Endothelial cell of umbilical vein (primary cell): ENCODE data around the gene FBXO7. TPM values are rescaled to one million over a fixed set of nuclear protein-coding genes. Genes with fewer than 3 reads are reported as not detected.

Experiments
- BruUV-seq: library from RNA; stranded (reverse); fragments of 400-500 nt; replicated peaks from 2 replicates; lab custom pipeline; 2021; lab: Mats Ljungman, UMichigan
- CTCF ChIA-PET: fragments of 300-600, 350-600 bp; sonication (Branson Sonifier 250); formaldehyde crosslinking; loops from one replicate; lab custom pipeline; 2021; ENCODE audit warnings: antibody characterized with exemption, inconsistent platforms; lab: Charles Lee
- POLR2A ChIA-PET: fragments of 300-600, 350-600 bp; sonication (Branson Sonifier 250); formaldehyde crosslinking; loops from one replicate; lab custom pipeline; 2021; ENCODE audit warnings: antibody characterized with exemption, inconsistent platforms; lab: Charles Lee
- DNase-seq: peaks from one replicate; pipeline ENCODE4 v3.0.0-alpha.2; 2011; ENCODE audit warnings: low read depth, low spot score
- FAIRE-seq: peaks from 2 replicates; lab custom pipeline; 2011; peaks lifted over from hg19 to GRCh38; lab: Jason Lieb, UNC
- H2AFZ ChIP-seq: 2 replicates; pipeline ENCODE4 v1.6.0; 2012; ENCODE audit warnings: low read depth, low read length, control low read depth, inconsistent platforms
- H3K27ac ChIP-seq: 2 replicates; pipeline ENCODE4 v1.5.1; 2011; ENCODE audit warnings: low read depth, mild to moderate bottlenecking, control low read depth, low read length, moderate library complexity; ENCODE audit not compliant: insufficient read depth
- H3K27me3 ChIP-seq, 2 experiments: 2 replicates each; pipeline versions ENCODE4 v1.6.0 to v1.6.1; 2011; ENCODE audit warnings: low read length in 2 of 2, mixed read lengths in 1 of 2; ENCODE audit not compliant: control insufficient read depth in 2 of 2, insufficient read depth in 2 of 2
- H3K36me3 ChIP-seq, 2 experiments: 2 replicates in 1 of 2; 3 replicates in 1 of 2; pipeline ENCODE4 v1.5.1; 2011; ENCODE audit warnings: low read length in 2 of 2, mild to moderate bottlenecking in 1 of 2, moderate library complexity in 1 of 2; ENCODE audit not compliant: control insufficient read depth in 2 of 2, insufficient read depth in 2 of 2; ENCODE audit errors: extremely low read depth in 1 of 2
- H3K4me1 ChIP-seq: 3 replicates; pipeline ENCODE4 v1.5.1; 2011; ENCODE audit warnings: mild to moderate bottlenecking, low read length; ENCODE audit not compliant: control insufficient read depth, insufficient read depth; ENCODE audit errors: extremely low read depth
- H3K4me2 ChIP-seq: 2 replicates; pipeline ENCODE4 v1.6.1; 2011; ENCODE audit warnings: low read length, control low read depth, mixed read lengths; ENCODE audit not compliant: insufficient read depth
- H3K4me3 ChIP-seq, 3 experiments: fragments of 200-600 bp in 1 of 3; sonication (generic), shearing (Covaris generic) in 1 of 3; replicated peaks in 1 of 3; 2 replicates each; pipeline ENCODE4 v1.5.1; 2011 to 2016; ENCODE audit warnings: control low read depth in 3 of 3, low read length in 3 of 3, mild to moderate bottlenecking in 2 of 3, inconsistent platforms in 1 of 3, low read depth in 1 of 3, moderate library complexity in 1 of 3; ENCODE audit not compliant: insufficient read depth in 1 of 3
- H3K79me2 ChIP-seq: 2 replicates; pipeline ENCODE4 v1.6.0; 2012; ENCODE audit warnings: low read length, inconsistent platforms; ENCODE audit not compliant: control insufficient read depth, insufficient read depth
- H3K9ac ChIP-seq: replicated peaks from 2 replicates; pipeline ENCODE3; 2011; ENCODE audit warnings: low read length, control low read depth; ENCODE audit not compliant: insufficient read depth; ENCODE audit errors: extremely low read depth
- H3K9me1 ChIP-seq: replicated peaks from 3 replicates; pipeline ENCODE4 v1.6.0; 2011; ENCODE audit warnings: mild to moderate bottlenecking, low read length; ENCODE audit not compliant: control insufficient read depth, insufficient read depth; ENCODE audit errors: extremely low read depth
- H3K9me3 ChIP-seq: replicated peaks from 2 replicates; pipeline ENCODE4 v1.5.1; 2012; ENCODE audit warnings: low read length, inconsistent platforms; ENCODE audit not compliant: control insufficient read depth, insufficient read depth
- H4K20me1 ChIP-seq: replicated peaks from 2 replicates; pipeline ENCODE3; 2011; ENCODE audit warnings: mild to moderate bottlenecking, low read length; ENCODE audit not compliant: control insufficient read depth, insufficient read depth; ENCODE audit errors: extremely low read depth
- EZH2 ChIP-seq: IDR thresholded peaks from 2 replicates; pipeline ENCODE4 v1.6.1; 2012; ENCODE audit warnings: borderline replicate concordance, low read depth, mild to moderate bottlenecking, moderate library complexity, low read length, inconsistent platforms; ENCODE audit not compliant: severe bottlenecking
- FOS ChIP-seq: IDR thresholded peaks from 2 replicates; pipeline ENCODE4 v1.6.1; 2011; ENCODE audit warnings: mild to moderate bottlenecking, low read length, moderate library complexity, borderline replicate concordance; ENCODE audit not compliant: insufficient read depth
- GATA2 ChIP-seq: IDR thresholded peaks from 2 replicates; pipeline ENCODE4 v1.7.0; 2011; ENCODE audit warnings: low read depth, mild to moderate bottlenecking, moderate library complexity, mixed read lengths, low read length; ENCODE audit not compliant: insufficient read length, insufficient read depth
- JUN ChIP-seq: IDR thresholded peaks from 2 replicates; pipeline ENCODE4 v1.6.1; 2011; ENCODE audit warnings: borderline replicate concordance, low read depth; ENCODE audit not compliant: insufficient read length, insufficient read depth
- MYC ChIP-seq: IDR thresholded peaks from one replicate; pipeline ENCODE4 v1.6.1; 2011; ENCODE audit warnings: mild to moderate bottlenecking, low read depth, low read length
- POLR2A ChIP-seq: IDR thresholded peaks from 2 replicates; pipeline ENCODE4 v1.6.1; 2012; ENCODE audit warnings: low read depth, mild to moderate bottlenecking, control low read depth, low read length
- POLR2AphosphoS5 ChIP-seq: IDR thresholded peaks from 2 replicates; pipeline ENCODE4 v1.6.1; 2012; ENCODE audit warnings: low read depth, mild to moderate bottlenecking, control low read depth, low read length, moderate library complexity; ENCODE audit not compliant: insufficient read depth
- dilution Hi-C: fragments of 300-500 bp; cut with MboI; formaldehyde crosslinking; loops from one replicate; pipeline ENCODE4 v1.15.0; 2019; ENCODE audit warnings: low sequenced_read_pairs; ENCODE audit not compliant: extremely low pct_ligation_motif_present
- intact Hi-C: fragments of 100-400 bp; cut with micrococcal nuclease; formaldehyde crosslinking; loops from one replicate; pipeline ENCODE4 v1.10.0; 2022
- polyA plus RNA-seq, 4 experiments: library from polyadenylated mRNA; depleted of rRNA in 3 of 4; stranded (reverse) in 3 of 4; unstranded in 1 of 4; fragments of >200 nt; gene quantifications; 2 replicates each; pipeline versions ENCODE4 v1.2.1 to v1.2.3, GENCODE V29; 2011 to 2012; ENCODE audit warnings: missing spikeins in 1 of 4
- total RNA-seq: library from RNA; stranded (reverse); gene quantifications from 2 replicates; pipeline ENCODE4 v1.2.3, GENCODE V29; 2021
- TF ChIP-seq, protein P1 (sequence below): IDR thresholded peaks from 2 replicates; pipeline ENCODE4 v1.6.1; 2011; ENCODE audit not compliant: insufficient read depth, insufficient read length
- TF ChIP-seq, protein P2 (sequence below), 2 donors: IDR thresholded peaks; 1 replicate in 1 of 2; 2 replicates in 1 of 2; pipeline ENCODE4 v1.5.1; 2011; ENCODE audit warnings: low read length in 2 of 2, mild to moderate bottlenecking in 2 of 2, moderate library complexity in 2 of 2, control low read depth in 1 of 2, inconsistent platforms in 1 of 2, low read depth in 1 of 2; ENCODE audit not compliant: insufficient read depth in 1 of 2; ENCODE audit errors: extremely low read depth in 1 of 2

FBXO7 gene
- total and polyA plus RNA-seq, 2 donors (not counting 3 experiments of a cell fraction or from before 2014, with no cell fraction given): 81.1 to 112 TPM

DNA sequence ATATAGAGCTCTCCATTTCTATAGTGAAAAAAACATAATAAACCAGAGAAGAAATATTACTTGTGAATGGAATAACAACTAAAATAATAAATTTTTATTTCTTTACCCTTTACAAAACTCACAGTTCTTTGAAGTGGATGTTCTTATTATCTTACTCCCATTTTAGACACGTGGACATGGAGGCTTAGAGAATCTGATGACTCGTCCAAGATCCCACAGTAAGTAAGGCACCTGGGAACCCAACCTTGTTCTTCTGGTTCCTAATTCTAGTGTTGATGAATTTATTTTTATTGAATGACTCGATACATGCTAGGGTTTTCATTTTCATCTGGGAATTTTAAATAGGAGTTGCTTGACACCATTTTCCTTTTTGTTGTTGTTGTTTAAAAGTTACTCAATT, 12.2 kb upstream of the FBXO7 start:
- Histone ChIP-seq H4K20me1 (no peaks in the 10 kb centered on the region), H2AFZ (no peak overlapping the region), H3K36me3 (no peaks in the 10 kb centered on the region), H3K27ac (no peak overlapping the region), H3K4me1 (no peaks in the 10 kb centered on the region), H3K27me3 (peaks cover 3 to 19% of the 10 kb centered on the region in 2 experiments), H3K9me1 (no peaks in the 10 kb centered on the region), H3K4me3 (no peak overlapping the region), H3K4me2 (no peak overlapping the region), H3K79me2 (no peaks in the 10 kb centered on the region), H3K9ac (no peak overlapping the region), H3K9me3 (no peaks in the 10 kb centered on the region)
- no TSS peak for BruUV-seq
- ChIA-PET POLR2A (no interaction called here), CTCF (no interaction called here)
- intact Hi-C loops: no loop called here
- FAIRE-seq: no peak
- DNase-seq: no peak
- TF ChIP-seq MYC (no peak), GATA2 (no peak), EZH2 (no peak), POLR2AphosphoS5 (no peak), JUN (no peak), FOS (no peak), POLR2A (no peak)
- TF ChIP-seq, protein P1, sequence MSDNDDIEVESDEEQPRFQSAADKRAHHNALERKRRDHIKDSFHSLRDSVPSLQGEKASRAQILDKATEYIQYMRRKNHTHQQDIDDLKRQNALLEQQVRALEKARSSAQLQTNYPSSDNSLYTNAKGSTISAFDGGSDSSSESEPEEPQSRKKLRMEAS: no peak
- TF ChIP-seq, protein P2, sequence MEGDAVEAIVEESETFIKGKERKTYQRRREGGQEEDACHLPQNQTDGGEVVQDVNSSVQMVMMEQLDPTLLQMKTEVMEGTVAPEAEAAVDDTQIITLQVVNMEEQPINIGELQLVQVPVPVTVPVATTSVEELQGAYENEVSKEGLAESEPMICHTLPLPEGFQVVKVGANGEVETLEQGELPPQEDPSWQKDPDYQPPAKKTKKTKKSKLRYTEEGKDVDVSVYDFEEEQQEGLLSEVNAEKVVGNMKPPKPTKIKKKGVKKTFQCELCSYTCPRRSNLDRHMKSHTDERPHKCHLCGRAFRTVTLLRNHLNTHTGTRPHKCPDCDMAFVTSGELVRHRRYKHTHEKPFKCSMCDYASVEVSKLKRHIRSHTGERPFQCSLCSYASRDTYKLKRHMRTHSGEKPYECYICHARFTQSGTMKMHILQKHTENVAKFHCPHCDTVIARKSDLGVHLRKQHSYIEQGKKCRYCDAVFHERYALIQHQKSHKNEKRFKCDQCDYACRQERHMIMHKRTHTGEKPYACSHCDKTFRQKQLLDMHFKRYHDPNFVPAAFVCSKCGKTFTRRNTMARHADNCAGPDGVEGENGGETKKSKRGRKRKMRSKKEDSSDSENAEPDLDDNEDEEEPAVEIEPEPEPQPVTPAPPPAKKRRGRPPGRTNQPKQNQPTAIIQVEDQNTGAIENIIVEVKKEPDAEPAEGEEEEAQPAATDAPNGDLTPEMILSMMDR (IDR thresholded peaks at IDR 0.05; ENCODE audit: extremely low read depth in 1 of 2, insufficient read depth in 1 of 2, low read depth in 1 of 2, low read length in 2 of 2): no peak
- dilution Hi-C loops: no loop called here
